ENCODE results near the gene CCL13.

CCL13 gene

GRCh38 chr17:34397265-34397664, 41.0 kb downstream of the CCL13 start:
- H3K9me3 ChIP-seq (ENCODE audit: severe bottlenecking) = no peaks in the 10 kb centered on the region
- H3K4me3 ChIP-seq (ENCODE audit: severe bottlenecking) = no peak overlapping the region
- no peak overlapping the region for H3K27ac ChIP-seq (ENCODE audit: poor library complexity, severe bottlenecking)
- DNase-seq (ENCODE audit: low spot score) (no peak), ATAC-seq (ENCODE audit: low read depth) (no peak)
- H3K27me3 ChIP-seq (ENCODE audit: insufficient read depth, poor library complexity, severe bottlenecking) = no peaks in the 10 kb centered on the region
- TF ChIP-seq, protein P1, sequence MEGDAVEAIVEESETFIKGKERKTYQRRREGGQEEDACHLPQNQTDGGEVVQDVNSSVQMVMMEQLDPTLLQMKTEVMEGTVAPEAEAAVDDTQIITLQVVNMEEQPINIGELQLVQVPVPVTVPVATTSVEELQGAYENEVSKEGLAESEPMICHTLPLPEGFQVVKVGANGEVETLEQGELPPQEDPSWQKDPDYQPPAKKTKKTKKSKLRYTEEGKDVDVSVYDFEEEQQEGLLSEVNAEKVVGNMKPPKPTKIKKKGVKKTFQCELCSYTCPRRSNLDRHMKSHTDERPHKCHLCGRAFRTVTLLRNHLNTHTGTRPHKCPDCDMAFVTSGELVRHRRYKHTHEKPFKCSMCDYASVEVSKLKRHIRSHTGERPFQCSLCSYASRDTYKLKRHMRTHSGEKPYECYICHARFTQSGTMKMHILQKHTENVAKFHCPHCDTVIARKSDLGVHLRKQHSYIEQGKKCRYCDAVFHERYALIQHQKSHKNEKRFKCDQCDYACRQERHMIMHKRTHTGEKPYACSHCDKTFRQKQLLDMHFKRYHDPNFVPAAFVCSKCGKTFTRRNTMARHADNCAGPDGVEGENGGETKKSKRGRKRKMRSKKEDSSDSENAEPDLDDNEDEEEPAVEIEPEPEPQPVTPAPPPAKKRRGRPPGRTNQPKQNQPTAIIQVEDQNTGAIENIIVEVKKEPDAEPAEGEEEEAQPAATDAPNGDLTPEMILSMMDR (IDR thresholded peaks at IDR 0.05; ENCODE audit: poor library complexity, severe bottlenecking) = no peak
- H3K4me1 ChIP-seq (ENCODE audit: insufficient read depth, poor library complexity, severe bottlenecking) = no peaks in the 10 kb centered on the region
- no peaks in the 10 kb centered on the region for H3K36me3 ChIP-seq (ENCODE audit: low read depth)

DNA sequence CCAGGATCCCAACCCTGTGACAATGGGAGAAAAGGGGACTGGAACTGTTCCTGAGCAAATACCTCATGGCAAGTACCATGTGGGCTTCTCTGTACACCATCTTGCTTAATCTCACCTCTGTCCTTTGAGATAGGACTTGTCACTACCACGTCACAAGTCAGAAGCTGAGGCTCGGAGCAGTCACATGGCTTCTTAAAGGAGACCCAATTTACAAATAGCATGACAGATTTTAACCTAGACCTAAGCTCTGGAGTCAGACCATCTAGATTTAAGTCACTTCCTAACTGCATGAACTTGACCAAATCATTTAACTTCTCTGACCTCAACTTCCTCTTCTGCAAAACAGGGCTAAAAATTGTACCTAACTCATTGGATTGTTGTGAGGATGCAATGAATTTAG, 42.7 kb downstream of the CCL13 start:
- TF ChIP-seq, protein P1 (IDR thresholded peaks at IDR 0.05; ENCODE audit: poor library complexity, severe bottlenecking) = no peak
- Histone ChIP-seq H3K27me3 (ENCODE audit: insufficient read depth, poor library complexity, severe bottlenecking) (no peaks in the 10 kb centered on the region), H3K9me3 (ENCODE audit: severe bottlenecking) (no peaks in the 10 kb centered on the region), H3K4me3 (ENCODE audit: severe bottlenecking) (no peak overlapping the region), H3K27ac (ENCODE audit: poor library complexity, severe bottlenecking) (no peak overlapping the region), H3K4me1 (ENCODE audit: insufficient read depth, poor library complexity, severe bottlenecking) (no peaks in the 10 kb centered on the region), H3K36me3 (ENCODE audit: low read depth) (no peaks in the 10 kb centered on the region)
- ATAC-seq (ENCODE audit: low read depth) = no peak
- DNase-seq (ENCODE audit: low spot score) = no peak

GRCh38 chr17:34399725-34400124, 43.4 kb downstream of the CCL13 start:
- H3K9me3 ChIP-seq (ENCODE audit: severe bottlenecking) = no peaks in the 10 kb centered on the region
- H3K36me3 ChIP-seq (ENCODE audit: low read depth) = no peaks in the 10 kb centered on the region
- H3K4me1 ChIP-seq (ENCODE audit: insufficient read depth, poor library complexity, severe bottlenecking) = no peaks in the 10 kb centered on the region
- no peak overlapping the region for H3K4me3 ChIP-seq (ENCODE audit: severe bottlenecking)
- no peak overlapping the region for H3K27ac ChIP-seq (ENCODE audit: poor library complexity, severe bottlenecking)
- TF ChIP-seq, protein P1 (IDR thresholded peaks at IDR 0.05; ENCODE audit: poor library complexity, severe bottlenecking) = no peak
- no peak for ATAC-seq (ENCODE audit: low read depth)
- no peak for DNase-seq (ENCODE audit: low spot score)
- no peaks in the 10 kb centered on the region for H3K27me3 ChIP-seq (ENCODE audit: insufficient read depth, poor library complexity, severe bottlenecking)

DNA sequence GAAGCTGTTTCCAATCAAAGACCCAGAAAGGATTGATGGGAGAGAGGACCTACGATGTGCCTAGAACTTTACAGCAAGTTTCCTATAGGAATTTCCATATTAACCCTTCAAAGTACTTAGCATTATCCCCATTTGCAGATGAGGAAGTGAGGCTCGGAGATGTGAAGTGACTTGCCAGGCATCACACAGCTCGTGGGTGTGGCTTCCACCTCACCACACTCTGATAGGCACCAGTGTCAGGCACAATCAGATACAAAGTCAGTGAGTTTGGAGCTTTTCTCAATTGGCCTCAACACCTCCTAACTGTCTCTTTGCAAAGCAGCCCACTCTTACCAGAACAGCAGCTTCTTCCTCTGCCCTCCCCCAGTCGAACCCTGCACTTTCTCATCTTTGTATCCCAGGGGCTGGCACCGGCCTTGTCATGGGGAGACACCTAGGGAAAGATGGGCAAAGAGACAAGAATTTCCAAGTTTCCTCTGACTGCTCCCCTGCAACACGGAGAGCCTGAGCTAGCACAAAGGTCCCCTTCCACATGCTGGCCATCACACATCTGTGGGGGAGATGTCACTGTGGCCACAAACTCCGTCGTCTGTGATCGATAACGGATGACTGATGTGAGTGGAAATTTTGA, 44.1 kb downstream of the CCL13 start:
- Histone ChIP-seq H3K27me3 (ENCODE audit: insufficient read depth, poor library complexity, severe bottlenecking) (no peaks in the 10 kb centered on the region), H3K36me3 (ENCODE audit: low read depth) (no peaks in the 10 kb centered on the region), H3K9me3 (ENCODE audit: severe bottlenecking) (no peaks in the 10 kb centered on the region), H3K4me1 (ENCODE audit: insufficient read depth, poor library complexity, severe bottlenecking) (no peaks in the 10 kb centered on the region), H3K27ac (ENCODE audit: poor library complexity, severe bottlenecking) (no peak overlapping the region), H3K4me3 (ENCODE audit: severe bottlenecking) (no peak overlapping the region)
- ATAC-seq (ENCODE audit: low read depth) (no peak), DNase-seq (ENCODE audit: low spot score) (no peak)
- TF ChIP-seq, protein P1 (IDR thresholded peaks at IDR 0.05; ENCODE audit: poor library complexity, severe bottlenecking) = no peak

- TF ChIP-seq, protein P1 (IDR thresholded peaks at IDR 0.05; ENCODE audit: poor library complexity, severe bottlenecking) = no peak
- no peaks in the 10 kb centered on the region for H3K36me3 ChIP-seq (ENCODE audit: low read depth)
- no peak for ATAC-seq (ENCODE audit: low read depth)
These were observed 44.9 kb downstream of the CCL13 start for GRCh38 chr17:34401165-34401564.

More at GRCh38 chr17:34401165-34401564, 44.9 kb downstream of the CCL13 start:
- no peak for DNase-seq (ENCODE audit: low spot score)
- Histone ChIP-seq H3K9me3 (ENCODE audit: severe bottlenecking) (no peaks in the 10 kb centered on the region), H3K27ac (ENCODE audit: poor library complexity, severe bottlenecking) (no peak overlapping the region), H3K4me3 (ENCODE audit: severe bottlenecking) (no peak overlapping the region), H3K4me1 (ENCODE audit: insufficient read depth, poor library complexity, severe bottlenecking) (no peaks in the 10 kb centered on the region), H3K27me3 (ENCODE audit: insufficient read depth, poor library complexity, severe bottlenecking) (no peaks in the 10 kb centered on the region)

All from RWPE2 (cell line).